OCI-LY7 (cell line): ENCODE results near the gene TJAP1.

Source experiments
- CTCF ChIP-seq: fragments of 200-600 bp; sonication (generic); conservative IDR thresholded peaks from 2 replicates; pipeline ENCODE4 v1.5.1; 2014; ENCODE audit warnings: mild to moderate bottlenecking, antibody characterized with exemption, low read length, moderate library complexity, mixed read lengths
- EZH2phosphoT487 ChIP-seq: fragments of 200-600 bp; sonication (generic); IDR thresholded peaks from 2 replicates; pipeline ENCODE4 v1.6.1; 2018; ENCODE audit warnings: low read depth, borderline replicate concordance, mild to moderate bottlenecking, mixed run types, antibody characterized with exemption, low read length, moderate library complexity, mixed read lengths

GRCh38 chr6:43468240-43468639 lies 9.1 kb upstream of the TJAP1 start:
- TF ChIP-seq CTCF (no peak), EZH2phosphoT487 (no peak)
